ENCODE data around the gene WNK2.

WNK2 gene

DNA sequence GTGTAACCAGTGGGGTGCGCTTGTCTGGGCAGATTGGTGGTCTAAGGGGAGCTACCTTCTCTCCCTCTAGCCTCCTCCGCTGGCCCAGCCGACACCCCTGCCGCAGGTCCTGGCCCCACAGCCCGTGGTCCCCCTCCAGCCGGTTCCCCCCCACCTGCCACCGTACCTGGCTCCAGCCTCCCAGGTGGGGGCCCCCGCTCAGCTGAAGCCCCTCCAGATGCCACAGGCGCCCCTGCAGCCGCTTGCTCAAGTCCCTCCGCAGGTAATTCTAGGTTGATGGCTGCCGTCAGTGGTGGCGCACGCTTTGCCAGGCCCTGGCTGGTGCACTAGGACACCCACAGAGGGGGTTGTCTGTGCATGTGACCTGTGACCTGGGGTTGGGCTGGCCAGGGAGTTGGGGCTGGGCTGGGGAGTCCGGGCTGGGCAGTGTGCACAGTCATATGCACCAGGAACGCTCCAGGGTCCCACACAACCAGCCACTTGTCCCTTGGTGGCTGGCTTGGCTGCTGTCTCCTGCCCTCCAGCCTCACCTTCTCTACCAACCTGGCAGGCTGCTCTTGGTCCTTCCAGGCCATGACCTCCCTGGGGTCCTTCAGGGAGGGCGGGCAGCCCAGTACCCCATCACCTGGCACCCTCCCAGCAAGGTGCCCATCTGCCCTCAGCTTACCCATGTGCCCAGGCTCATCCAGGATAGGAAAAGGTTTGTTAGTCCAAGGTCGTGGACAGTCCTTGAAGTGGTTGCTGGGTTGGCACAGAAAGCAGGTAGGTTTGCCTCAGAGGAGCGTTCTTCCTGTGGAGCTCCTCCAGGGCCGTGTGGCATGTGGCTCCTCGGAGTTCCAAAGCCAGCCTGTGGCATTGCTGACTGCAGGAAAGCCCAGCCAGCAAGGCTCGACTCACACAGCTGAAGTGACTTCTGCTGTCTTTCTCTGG, 73.2 kb downstream of the WNK2 start:
- no peak for DNase-seq

DNA sequence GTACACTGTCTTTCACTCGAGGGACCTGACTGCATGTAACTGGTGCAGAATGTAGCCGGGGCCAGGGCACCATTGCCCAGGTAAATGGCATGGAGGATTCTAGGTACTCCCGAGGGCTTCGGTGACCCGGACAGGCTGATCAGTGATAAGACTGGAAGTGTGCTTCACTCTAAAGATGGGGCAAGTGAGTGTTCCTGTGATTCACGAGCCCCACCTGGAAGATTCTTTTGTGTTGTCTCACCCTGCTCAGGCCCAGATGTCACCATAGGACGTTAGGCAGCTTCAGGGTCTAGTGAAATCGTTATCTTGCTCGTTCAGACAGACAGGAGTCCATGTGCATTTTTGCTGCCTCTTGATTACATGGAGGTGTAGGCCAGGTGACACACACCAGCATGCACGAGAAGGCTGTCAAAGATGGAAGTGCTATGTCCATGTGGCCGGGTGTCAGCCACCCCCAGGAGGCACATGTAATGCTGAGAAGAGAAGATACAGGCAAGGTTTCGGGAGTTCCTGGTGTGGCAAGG, 73.9 kb downstream of the WNK2 start:
- DNase-seq: no peak

GRCh38 chr9:93258419-93258817, 74.5 kb downstream of the WNK2 start:
- DNase-seq: no peak

- no peak for DNase-seq
These were observed 75.0 kb downstream of the WNK2 start for GRCh38 chr9:93258818-93259489.

DNA sequence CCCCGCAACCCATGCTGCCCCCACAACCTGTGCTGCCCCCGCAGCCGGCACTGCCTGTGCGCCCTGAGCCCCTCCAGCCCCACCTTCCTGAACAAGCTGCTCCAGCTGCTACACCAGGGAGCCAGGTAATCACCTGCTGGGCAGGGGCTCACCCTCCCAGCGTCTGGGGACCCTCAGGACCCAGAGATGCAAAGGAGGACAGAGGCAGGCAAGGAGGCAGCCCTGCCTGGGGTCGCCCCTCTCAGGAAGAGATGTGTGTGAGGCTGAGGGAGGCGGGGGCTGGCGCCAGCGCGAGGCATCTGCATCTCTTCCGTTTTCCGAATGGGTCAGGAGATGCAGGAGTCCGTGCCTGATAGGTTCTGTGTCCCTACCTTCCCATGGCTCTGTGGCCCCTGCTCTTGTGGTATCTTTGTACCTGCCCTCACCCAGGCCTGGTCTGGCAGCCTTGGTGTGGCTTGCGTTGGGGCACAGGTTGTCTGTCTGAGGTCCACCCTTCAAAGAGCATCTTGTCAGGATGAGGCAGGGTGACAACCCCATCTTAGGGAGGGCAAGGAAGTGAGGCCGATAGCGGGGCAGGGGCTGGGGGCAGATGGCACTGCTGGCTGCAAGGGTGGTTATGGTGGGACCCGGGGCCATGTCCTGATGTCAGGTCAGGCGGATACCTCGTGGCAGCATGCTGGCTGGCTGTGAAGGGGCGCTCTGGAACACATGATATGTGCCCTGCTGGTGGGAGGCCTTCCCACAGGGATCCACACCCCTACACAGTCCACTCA, 75.7 kb downstream of the WNK2 start:
- no peak for DNase-seq

DNA sequence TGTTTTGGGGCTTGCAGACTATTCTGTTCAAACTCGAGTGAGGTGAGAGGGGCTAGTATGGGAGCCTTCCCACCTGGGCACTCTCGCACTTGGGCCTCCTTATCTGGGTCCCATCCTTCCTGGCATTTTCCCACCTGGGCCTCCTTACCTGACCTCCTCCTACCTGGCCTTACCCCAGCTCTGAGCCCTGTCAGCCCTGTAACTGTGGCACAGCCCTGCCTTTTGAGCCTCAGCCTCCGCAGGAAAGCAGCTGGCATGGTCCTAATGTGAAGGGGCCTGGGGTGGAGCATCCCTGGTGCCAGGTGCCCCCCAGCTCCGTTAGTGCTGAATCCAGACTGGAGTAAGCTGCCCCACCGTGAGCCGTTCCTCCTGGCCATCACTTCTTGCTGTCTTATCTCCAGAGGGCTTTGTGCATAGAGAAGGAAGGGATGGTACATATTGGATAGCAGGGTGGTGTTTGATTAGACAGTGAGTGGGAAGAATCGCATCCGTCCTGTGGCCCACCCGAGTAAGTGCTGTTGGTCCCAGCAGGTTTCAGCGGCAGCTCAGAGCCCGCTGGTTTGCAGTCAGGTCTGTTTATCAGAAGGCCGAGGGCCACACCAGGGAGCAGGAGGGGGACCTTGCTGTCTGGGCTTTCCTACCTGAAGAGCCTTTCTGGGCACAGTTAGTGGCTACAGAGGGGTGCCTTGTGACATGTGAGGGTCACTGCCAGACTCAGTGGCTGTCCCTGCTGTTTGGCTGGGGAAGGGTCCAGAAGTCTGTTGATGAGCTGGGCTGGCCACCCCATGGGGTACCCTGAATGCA, 76.5 kb downstream of the WNK2 start:
- no peak for DNase-seq

DNA sequence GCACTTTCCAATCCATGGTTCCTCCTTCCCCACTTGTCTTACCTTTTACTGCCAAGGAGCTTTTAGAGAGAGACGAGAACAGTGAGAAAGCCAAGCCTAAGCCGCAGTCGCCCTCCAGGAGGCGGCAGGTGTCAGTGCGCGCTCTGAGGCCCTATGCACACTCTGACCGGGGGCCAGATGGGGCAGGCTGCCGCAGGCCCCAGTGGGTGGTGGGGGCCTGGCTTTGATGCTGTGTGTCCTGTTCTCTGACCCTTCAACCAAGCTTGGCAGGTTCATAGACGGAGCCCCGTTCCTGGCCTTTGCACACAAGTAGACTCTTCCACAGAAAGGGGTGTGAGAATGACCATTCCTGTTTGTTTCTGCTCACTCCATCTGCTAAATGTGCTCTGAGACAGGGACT, 77.3 kb downstream of the WNK2 start:
- no peak for DNase-seq

GRCh38 chr9:93261735-93262523, 78.0 kb downstream of the WNK2 start:
- DNase-seq: no peak

DNA sequence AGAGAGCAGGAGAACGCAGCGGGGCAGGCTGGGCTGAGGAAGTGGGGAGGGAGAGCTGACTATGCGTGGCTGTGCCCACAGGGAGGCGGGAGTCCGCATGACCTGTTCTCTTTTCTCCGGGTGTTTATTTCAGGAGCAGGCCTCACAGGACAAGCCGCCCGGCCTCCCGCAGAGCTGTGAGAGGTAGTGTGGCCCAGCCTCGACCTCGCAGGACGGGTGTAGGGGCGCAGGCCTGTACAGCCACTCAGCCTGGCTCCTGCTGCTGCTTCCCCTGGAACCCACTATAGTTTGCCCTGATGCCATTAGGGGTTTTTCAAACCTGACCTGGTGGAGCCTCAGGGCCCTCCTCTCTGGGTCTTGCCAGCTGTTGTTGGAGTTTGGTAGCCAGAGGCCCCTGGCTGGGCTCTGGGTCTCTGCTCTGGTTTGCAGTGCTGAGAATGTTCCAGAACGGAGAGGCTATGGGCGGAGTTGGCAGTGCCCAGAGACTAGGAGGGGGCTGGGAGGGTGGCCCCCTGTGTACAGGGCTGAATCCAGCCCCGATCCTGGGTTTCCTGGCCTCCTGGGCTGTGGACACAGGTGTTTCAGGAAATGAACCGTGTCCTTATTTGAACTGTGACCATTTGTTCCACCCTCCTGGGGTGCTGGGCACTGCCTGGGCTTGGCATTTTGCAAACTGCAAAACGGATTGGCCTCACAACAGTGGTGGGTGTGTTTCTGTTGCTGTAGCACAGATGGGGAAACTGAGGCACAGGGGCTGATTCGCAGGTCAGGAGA, 78.8 kb downstream of the WNK2 start:
- DNase-seq: no peak

DNA sequence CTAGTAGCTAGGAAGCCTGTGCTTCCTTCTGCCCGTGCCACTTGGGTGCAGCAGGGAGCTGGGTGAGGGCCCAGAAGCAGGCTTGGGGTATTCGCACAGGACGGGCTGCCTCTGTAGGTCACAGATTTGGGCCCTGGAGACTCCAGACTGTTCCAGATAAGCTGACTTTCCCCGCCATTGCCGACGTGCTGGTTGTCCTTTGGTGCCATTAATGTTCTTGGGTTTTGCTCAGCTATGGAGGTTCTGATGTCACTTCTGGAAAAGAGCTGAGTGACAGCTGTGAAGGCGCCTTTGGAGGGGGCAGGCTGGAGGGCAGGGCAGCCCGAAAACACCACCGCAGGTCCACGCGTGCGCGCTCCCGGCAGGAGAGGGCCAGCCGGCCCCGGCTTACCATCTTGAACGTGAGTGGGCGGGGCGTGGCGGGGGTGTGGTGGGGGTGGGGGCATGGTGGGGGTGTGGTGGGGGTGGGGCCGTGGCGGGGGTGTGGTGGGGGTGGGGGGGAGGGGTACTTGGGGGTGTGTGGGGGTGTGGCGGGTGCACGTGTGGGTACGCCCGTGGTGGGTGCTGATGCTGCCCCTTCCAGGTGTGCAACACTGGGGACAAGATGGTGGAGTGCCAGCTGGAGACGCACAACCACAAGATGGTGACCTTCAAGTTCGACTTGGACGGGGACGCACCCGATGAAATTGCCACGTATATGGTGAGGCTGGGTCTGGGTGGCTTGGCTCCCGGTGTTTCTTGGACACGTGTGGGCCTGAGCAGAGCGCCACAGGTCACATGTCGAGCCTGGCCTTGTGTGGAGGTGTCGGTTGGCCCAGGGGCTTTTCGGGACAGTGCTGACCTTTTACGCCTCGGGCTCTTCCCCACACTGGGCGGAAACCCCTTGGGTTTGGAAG, 79.6 kb downstream of the WNK2 start:
- DNase-seq: no peak

- DNase-seq: no peak
These were observed 80.6 kb downstream of the WNK2 start for GRCh38 chr9:93264338-93265125.

GRCh38 chr9:93265301-93265971, 81.5 kb downstream of the WNK2 start:
- DNase-seq: no peak

DNA sequence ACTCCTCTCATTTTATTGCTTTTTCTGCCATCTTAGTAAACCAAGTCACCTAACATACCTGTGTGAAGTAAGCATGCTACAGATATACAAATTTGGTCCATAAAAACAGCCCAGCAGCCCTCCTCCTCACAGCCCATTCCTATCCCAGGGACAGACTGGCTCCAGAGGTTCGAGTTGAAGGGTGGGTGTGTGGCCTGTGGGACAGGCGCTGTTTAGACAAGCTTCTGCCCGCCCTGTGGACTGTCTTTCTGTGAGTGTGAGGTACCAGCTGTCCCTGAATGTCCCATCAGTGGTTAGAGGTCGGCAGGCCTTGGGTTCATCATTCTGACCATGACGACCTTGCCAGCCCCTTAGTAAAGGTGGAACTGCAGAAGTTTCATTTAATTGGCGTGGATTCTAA, 82.0 kb downstream of the WNK2 start:
- DNase-seq: no peak

GRCh38 chr9:93266521-93267001, 82.6 kb downstream of the WNK2 start:
- no peak for DNase-seq

GRCh38 chr9:93267091-93267541, 83.2 kb downstream of the WNK2 start:
- no peak for DNase-seq

DNA sequence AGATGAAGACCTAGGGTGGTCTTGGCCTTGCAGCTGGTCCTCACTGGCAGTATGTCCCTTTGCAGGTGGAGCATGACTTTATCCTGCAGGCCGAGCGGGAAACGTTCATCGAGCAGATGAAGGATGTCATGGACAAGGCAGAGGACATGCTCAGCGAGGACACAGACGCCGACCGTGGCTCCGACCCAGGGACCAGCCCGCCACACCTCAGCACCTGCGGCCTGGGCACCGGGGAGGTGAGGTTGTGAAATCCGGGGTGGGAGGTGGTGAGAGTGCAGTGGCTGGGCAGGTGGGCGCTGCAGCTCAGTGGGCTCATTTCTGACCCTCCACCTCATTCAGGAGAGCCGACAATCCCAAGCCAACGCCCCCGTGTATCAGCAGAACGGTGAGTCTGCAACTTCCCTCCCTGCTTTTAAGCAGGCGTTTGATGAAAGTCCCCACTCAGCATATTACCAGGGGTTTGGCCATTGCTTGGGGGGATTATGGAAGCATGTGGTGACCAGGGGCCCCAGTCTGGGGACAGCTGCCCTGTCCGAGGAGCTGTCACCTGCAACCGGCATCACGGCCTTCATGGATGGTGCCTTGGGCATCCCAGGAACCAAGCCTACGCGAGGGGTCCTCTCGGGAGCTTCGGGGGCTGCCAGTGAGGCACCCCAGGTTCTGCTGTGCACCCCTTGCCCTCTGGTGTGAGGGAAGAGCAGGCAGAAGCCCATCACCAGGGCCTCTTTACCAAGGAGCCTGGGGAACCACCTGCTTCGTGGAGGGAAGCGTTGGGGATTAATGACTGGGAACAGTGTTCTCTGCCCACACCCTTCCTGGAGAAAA, 84.0 kb downstream of the WNK2 start:
- DNase-seq: no peak
